GM18498 (cell line): ENCODE data around the gene UNKL.
"Not testable (repeated sequence)": the region's sequence is repeated elsewhere in the genome, so short reads cannot be mapped to it uniquely, and the experiment has no call there.

ENCODE experiments used
- ATAC-seq: cut with Tn5 transposase; IDR thresholded peaks from one replicate; pipeline ENCODE4 v1.9.1; 2021; ENCODE audit warnings: mild to moderate bottlenecking, moderate library complexity; ENCODE audit not compliant: unreplicated experiment

Gene UNKL

DNA sequence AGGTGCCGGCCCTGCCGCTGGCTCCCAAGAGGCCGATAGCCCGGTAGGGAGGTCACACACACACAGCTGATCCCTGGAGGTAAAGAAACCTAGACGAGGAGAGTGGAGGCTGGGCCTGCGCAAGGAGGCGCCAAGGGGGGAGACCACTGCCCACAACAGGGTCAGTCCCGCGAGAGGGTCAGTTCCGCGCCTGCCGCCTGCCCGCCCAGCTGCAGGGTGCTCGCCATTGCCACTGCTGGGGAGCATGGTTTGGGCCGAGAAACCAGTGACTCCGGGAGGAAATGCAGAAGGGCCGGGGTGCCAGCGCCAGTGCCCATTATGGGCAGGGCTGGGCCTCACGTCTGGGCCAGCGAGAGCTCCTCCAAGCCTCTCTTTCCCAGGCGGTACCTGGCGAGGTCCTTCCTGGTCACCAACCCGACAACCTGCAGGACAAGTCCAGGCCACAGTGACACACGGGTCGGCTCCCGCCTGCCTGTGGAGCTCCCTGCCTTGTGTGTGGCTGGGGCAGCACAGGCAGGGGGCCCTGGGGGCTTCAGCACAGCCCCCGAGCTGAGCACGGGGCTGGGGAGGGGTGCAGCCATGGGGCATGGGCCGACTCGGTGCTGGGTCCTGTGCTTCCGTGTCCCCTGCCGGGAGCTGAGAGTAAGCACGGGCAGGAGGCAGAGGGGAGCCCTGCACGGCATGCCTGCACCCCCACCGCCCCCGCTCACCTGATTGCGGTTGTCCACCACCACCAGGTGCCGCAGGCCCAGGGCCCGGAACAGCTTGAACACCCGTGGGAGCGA, 32.0 kb upstream of the UNKL start:
- ATAC-seq = no peak

DNA sequence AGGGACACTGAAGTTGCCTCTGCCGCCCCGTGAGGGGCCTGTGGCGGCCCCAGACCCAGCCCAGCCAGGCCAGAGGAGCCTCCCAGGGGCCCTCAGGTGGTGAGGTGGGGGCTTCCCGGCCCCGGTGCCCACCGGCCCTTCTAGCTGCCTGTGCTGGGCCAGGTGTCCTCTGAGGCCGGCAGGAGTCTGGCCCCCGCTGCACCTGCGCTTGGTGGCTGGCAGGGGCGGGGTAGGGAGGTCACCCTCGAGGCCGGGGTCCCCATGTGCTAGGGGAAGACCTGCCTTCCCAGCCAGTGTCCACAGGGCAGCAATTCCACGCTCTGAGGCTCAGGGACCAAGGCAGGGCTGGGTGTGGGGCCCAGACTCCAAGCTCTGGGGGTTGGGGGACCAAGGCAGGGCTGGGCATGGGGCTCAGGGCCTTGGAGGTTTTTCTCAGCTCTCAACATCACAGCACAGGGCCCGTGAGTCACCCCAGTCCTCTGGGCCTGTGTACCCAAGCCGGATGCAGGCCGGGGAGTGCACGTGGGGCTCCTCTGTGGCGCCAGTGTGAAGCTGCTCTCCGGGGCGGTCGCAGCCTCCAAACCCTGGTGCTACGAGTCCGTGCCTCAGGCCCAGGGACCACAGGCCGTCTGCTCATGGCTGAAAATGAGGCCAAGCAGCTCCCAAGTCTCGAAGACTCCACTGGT, 31.2 kb upstream of the UNKL start:
- no peak for ATAC-seq

DNA sequence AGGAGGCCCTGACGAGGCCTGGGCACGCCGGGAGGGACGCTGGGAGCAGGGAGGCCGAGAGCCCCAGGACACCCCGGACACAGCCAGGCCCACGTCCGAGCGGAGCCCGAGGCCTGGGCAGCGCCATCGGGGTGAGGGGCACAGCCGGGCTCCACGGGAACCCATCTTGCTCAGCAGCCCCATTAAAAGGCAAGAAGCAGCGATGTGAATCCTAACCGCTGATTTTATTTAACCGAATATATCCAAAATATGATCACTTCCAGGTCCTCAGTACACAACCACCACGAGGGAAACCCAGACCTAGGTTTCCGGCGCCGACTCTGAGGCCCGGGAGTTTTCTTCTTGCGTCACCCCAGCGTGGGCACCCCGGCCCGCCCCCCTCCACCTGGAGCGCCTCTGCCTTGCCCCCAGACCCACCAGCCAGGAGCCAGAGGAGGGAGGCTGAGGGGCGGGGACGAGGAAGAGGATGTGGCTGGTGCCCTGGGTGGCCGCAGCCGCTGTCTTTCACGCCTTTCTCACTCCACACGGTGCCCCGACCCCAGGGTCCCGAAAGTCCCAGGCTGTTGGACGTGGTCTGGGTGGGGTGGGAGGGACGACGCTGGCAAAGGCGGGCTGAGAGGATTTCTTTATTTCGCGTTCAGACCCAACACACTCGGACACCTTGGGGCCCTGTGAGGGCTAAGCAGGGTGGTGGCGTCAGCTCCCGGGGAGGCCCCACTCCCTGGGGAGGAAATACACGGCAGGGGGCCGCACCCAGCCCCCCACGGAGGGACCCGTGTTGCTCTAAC, 30.4 kb upstream of the UNKL start:
- no peak for ATAC-seq

DNA sequence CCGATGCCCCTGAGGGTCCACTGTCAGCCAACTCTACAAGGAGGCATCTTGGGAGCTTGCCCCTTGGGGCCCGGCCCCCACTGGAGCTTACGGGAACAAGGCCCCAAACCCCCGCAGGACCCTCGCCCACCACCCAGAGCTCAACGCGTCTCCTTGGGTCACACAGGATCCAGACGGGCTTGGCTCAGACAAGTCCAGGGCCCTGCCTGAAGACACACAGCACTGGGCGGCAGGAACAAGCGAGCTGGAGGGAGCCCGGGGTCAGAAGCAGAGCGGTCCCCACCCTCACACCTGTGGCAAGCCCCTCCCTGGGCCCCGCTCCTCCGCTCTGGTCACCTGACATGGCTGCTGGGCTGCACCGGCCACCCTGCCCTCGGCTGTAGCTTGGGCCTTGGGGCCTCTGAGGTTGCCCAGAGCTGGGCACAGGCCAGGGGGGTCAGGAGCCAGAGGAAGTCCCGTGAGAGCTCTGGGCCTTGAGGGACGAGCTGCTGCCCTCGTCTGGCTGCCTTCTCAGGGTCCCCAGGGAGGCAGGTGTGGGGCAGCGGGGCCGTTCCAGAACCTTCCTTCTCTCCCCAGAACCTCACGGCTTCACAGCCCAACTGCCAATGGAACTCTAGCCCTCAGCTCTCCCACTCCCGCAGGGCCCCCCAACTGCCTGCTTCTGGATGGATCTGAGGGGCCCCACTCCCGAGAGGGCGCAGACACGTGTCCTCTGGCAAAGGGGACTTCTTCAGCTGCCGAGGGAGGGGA, 29.7 kb upstream of the UNKL start, which contains the start of gene CCDC154:
Gene CCDC154, minus strand, starts transcription at position 577 of the 750 bp plus-strand sequence. Its CDS starts 234 bp downstream, at position 343.
- no peak for ATAC-seq

DNA sequence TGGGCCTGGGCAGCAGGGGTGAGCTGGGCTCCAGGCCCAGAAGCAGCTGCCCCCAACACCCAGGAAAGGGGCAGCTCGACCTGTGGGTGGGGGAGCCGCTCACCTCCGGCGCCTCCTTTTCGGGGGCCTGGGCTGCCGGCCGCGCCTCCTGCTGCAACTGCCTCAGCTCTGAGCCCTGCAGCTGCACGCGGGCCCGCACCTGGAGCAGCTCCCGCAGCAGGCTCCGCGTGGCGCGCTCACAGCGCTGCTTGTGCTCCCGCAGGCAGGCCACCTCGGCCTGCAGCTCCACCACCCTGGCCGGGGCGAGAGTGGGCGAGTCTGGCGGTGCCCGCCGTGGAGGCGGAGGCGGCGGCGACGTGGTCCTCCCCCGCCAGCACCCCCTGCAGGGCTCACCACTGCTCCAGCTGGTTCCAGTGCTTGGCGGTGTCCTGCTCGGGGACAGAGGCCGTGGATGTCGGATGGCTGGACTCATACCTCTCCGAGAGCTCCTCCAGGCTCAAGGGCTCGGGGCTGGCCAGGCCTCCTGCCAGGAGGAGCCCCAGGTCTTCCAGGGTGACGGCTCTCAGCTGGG, 29.0 kb upstream of the UNKL start:
- ATAC-seq = no peak

DNA sequence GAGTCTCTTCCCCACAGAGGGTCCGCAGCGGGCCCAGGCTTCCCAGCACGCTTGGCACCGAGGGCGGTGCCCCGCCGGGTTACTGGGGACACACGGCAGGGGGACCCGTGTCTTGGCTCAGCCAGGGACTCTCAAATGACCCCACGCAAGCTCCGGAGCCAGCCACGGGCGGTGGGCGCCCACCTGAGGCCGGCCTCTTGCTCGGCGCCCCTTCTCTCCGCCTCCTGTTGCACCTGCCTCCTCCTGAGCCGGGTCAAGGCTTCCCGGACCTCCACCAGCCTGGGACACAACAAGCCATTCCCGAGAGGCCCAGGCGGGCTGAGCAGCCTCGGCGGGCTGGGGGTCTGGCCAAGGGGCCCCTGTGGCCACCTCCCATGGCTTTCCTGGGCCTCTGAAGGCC, 28.2 kb upstream of the UNKL start:
- no peak for ATAC-seq

DNA sequence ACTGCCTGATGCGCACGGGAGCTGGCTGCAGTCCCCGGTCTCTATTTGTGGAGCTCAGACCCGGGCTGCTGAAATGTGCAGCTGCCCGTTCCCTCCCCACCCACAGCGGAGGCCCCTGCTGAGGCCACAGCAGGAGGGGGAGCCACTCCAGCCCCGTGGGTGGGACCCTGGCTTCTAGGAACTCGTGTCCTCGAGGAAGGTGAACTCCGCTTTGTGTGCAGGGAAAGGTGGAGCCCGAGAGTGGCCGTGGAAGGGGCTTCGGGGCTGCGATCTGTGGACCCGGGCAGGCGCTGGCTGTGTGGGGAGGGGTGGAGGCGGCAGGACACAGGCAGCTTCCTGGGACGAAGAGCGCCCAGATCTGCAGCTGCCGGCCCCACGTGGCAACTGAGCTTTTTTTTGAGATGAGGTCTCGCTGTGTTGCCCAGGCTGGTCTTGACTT, 26.9 kb upstream of the UNKL start:
- ATAC-seq = no peak

DNA sequence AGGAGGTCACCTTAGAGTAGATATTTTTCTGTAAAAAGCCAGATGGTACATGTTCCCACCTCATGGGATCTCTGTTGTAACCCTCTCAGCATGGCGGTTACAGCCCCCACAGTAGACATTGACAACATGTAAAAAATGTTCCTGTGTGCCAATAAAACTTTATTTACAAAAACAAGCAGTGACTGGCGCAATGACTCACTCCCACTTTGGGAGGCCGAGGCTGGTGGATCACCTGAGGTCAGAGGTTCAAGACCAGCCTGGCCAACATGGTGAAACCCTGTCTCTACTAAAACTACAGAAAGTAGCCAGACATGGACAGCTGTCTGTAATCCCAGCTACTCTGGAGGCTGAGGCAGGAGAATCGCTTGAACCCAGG, 25.2 kb upstream of the UNKL start:
- ATAC-seq = not testable (repeated sequence)

DNA sequence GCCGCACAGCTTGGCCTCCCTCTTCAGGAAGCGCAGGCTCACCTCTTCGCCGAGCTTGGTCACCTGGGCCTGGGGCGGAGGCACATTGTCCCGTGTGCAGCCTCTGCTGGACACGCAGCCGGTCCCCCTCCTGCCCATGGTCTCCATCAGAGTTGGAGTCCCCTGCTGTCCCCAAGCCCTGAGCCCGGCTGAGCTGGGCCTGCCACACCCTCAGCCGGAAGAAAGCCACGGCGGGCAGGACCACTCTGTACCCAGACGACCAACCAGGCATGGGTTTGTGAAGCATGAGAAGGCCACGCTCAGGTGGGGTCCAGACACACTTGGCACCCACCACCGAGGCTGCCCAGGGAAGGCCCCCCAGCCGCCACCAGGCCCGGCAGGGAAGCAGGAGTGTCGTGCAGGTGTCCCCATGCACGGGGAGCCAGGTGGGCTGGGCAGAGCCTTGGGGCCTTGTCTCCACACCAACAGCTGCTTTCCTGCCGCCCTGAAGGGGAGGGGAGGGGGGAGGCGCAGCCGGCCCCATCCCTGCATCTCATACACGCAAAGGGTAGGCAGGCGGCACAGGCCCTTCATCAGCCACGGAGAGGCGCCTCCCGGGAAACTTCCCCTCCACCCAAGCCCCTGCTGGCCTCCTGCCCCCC, 24.7 kb upstream of the UNKL start:
- no peak for ATAC-seq

DNA sequence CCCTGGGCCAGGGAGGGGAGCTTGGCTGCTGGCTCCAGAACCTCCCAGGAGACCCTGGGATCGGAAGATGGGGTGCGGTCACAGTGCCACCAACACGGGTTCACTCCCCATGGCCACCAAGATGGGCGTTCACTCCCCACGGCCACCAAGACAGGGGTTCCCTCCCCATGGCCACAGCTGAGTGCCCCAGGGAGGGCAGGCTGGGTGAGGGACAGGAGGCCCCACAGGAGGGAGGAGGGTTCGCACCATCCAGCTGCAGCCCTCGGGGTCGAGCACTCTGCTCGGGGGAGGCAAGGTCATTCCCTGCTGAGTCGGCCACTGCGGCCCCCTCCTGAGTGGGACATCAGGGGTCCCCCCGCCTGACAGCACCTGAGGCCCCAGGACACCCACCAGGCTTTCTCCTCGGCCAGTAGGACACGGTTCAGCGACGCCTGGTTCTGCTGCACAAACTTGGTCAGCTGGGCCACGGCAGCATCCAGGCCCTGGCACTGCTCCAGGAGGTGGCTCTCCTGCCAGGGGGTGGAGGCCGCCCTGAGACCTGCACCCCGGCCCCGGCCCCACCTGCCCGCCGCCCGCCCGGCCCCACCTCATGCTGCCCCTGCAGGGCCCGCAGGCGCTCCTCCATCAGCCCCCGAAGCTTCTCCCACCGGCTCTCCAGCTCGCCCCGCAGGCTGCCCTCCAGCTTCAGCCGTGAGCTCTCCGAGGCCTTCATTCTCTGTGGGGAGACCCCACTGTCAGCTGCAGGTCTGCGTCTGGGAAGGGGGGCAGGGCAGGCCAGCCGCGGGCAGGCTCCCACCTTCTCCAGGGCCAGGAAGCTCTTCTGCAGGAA, 23.9 kb upstream of the UNKL start:
- ATAC-seq = no peak

DNA sequence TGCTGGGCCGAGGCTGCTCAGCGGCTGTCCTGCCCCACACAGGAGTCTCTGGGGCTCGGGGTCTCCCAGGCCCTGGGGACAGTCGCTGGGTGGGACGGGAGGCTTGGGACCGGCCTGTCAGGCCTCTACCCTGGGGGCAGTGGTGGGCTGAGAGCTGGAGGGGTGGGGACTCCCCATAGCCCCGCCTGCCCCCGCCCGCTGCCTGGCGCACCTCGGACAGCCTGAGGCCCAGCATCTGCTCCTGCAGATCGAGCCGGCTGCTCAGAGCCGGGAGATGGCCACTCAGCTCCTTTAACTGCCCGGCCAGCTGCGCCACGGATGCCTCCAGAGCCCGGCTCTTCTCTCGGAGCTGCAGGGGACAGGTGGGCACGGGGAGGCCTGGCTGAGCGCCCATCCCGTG, 23.1 kb upstream of the UNKL start:
- ATAC-seq = no peak

DNA sequence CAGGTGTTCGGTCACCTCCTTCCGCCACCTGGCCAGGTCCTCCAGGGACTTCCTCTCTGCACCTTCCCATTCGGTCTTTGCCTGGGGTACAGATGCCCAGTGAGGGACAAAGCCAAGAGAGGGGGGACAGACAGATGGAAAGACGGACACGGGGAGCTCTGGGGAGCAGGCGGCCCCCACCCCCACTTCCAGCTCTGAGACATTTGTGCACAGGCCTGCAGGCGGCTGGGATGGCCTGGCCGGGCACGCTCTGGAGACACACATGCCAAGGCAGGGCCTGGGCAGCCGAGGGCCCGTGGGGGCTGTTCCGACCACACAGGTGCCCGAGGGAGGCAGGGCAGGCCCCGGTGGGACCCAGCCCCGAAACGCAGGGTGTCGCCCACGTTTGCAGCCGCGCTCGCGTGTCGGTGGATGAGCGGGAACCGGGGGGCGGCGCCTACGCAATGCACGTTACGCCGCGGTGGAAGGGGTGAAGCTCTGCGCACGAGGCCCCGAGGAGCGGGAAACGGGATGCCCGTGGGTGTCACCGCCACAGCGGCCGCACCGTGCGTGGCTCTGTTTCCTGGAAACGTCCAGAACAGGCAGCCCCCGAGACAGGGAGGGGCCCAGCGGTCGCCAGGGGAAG, 22.3 kb upstream of the UNKL start:
- no peak for ATAC-seq

DNA sequence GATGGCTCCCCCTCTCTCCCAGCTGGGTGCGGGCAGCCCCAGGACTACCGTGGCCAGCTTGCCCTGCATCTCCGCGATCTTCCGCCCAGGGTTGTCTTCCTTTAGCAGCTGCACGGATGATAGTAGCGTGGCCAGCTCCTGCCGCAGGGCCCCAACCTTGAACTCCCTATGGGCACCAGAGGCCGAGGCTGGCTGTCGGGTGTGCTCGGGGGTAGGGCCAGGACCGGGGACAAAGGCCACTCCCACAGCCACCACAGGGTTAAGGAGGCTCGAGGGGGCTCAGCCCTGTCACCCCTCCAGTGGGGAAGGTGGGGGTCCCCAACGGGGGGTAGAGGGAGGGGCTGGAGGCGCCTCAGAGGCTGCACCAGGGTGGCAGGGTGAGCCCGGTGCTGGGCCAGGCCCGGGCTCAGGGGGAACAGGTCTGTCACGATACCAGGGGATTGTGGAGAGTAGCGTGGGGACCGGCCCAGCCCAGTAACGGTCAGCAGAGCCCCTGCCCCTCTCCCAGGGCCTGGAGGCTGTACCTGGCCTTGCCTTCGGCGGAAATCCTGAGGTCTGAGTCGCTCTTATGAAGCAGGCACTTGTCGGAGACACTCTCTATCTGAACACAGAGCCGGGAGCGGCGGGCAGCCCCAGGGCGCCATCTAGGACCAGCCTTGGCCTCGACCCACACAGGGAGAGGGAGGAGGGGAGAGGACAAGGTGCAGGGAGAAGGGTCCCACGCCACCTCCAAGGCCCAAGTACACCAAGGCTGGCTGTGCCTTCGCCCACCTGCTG, 21.6 kb upstream of the UNKL start:
- no peak for ATAC-seq

DNA sequence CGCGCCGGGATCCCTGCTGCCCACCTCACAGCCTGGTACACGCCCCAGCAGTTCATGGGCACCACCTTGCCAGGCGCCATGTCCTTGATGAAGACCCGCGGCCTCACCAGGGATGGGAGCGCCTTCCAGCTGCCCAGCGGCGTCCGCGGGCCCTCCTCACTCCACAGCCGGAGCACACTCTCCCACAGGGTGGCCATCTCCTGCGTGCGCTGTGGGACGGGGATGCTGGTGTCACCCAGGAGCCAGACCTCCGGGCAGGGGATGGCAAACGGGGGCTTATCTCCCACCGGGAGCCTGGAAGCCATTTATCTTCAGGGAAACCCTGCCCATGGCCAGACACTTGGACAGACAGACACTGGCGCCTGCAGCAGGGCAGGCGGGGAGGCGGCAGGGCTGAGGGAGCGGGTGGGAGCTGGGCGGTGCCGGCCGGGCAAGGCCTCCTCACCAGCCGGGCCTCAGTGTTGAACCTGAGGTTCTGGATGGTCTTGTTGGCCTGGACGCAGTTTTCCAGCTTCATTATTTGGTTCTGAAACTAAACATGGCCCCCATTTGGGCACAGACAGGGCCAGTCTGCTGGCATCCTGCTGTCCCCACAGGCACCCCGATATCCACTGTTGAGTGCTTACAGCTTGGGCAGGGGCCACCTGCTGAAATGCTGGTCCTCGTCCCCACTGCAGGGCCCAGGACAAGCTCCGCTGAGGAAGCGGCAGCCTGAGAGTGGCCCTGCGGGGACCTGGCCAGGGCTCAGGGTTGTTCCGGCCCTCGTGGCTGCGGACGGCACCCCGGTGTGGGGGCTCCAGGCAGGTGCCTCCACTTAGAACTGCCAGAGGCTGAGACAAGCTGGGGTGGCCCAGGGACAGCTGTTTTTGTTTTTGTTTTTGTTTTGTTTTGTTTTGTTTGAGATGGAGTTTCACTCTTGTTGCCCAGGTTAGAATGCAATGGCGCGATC, 20.4 kb upstream of the UNKL start:
- no peak for ATAC-seq

DNA sequence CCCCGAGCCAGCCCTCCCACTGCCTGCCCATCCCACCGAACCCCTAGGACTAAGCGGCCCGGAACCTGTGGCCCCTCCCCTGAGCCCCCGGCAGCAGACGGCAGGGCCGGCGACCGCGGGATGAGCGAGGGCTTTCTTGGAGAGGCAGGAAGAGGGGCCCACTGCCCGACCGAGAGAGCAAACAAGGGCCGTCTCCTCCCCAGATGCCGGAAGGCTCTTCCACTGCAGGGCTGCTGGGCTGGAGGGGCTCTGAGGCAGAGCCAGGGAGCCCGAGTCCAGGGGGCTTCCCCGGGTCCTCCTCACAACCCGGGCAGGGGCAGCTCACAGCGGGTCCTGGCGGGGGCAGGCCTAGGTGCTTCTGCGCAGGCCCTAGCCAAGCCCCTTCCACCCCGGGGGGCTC, 19.3 kb upstream of the UNKL start:
- ATAC-seq = no peak

DNA sequence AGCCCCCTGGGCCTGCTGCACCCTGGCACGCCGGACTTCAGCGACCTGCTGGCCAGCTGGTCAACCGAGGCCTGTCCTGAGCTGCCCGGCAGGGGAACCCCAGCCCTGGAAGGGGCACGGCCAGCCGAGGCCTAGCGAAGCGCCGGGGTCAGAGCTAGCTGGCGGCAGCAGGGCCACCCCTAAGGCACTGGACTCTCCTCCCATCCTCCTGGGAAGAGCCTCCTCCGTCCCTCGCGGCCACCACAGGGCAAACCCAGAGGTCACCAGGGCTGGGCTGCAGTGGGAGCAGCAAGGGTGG, 18.7 kb upstream of the UNKL start:
- ATAC-seq = no peak
